HG03064 (cell line): ENCODE data around the gene OXGR1.

ENCODE experiments used
- ATAC-seq: cut with Tn5 transposase; IDR thresholded peaks from one replicate; pipeline ENCODE4 v1.9.1; 2021; ENCODE audit warnings: low read depth; ENCODE audit not compliant: unreplicated experiment

OXGR1 gene

DNA sequence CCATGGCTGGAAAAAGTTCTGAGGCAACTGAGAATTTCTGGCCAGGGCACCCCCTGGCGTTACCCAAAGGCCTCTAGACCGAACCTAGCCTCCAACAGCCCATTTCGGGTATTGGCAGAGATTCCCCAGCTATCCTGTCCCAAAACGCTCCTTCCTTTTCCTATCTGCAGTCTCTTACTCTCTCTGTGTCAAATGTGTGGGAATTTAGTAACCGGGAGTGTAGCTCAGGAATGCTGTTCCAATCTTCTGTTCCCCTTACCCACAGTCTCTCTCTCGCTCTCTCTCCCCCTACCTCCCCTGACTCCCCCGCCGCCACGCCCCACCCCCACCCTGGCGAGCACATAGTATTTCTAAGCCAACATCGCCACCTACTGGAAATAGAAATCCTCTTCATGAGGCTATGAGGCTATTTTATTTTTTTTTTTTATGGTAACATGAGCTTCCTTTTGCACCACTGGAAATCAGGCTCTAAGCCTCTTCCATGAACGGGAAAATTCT lies 27.0 kb downstream of the OXGR1 start:
- ATAC-seq, result no peak

DNA sequence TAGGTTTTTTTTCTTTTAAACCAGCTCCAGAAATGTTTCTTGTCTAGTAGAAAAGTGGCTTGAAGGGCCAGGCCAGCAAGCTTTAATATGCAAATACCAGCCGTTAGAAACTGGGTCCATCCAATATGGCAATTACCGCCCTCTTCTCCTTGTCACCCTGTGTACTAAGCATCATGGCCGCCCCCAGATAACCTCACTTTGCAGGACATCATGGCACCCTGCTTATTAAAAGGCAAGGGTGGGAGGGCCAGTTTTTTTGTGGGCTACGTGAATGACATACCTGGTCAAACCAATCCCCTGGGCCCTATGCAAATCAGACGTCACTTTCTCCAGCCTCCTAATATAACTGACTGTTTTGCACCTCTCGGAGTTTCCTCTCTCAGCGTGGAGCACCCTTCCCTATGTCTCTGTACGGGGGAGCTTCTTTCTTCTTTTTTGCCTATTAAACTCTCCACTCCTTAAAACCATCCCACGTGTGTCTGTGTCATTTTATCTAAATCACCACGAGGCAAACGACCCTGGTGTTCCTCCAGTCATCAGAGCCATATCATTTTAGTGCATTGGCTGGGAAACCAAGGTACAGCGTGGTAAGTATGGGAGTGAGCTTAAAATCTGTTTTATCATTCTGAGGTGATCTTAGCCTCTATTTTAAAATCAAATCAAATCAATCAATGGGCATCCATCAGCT lies 27.7 kb downstream of the OXGR1 start:
- no peak for ATAC-seq

DNA sequence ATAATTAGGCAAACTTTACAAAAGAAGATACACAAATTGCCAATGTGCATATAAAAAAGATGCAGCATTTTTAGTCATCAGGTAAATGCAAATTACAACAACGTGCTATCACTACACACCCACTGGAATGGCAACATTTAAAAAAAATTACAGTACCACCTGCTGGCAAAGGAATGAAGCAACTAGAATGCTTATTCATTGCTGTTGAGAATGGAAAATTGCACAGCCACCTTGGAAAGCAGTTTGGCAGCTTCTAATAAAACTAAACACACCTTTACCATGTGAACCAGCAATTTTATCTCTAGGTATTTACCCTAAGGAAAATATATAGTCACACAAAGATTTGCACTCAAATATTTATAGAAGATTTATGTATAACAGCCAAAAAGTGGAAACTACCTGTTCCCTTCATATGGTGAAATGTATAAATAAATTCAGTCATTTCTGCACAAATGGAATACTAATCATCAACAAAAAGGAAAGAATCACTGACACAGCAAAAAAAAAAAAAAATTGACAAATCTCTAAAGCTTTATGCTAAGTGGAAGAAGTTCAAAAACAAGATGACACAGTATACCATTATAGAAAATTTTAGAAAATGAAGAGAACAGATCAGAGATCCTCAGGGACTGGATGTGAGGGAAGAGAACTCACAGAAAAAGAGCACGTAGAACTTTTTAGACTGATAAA lies 30.3 kb downstream of the OXGR1 start:
- no peak for ATAC-seq

DNA sequence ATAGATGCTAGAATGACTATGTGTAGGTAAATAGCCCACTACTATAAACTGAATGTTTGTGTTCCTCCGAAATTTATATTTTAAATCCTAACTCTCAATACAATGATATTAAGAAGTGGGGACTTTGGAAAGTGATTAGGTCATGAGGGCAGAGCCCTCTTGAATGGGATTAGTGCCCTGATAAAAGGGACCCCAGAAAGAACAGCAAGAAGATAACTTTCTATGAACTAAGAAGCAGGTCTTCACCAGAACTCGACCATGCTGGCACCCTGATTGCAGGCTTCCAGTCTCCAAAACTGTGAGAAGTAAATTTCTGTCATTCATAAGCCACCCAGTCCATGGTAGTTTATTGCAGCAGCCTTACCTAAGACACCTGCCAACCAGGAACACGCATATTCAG lies 33.9 kb downstream of the OXGR1 start:
- ATAC-seq, result no peak

- no peak for ATAC-seq
Measured at GRCh38 chr13:96958286-96958891, 35.9 kb downstream of the OXGR1 start.

- no peak for ATAC-seq
Measured at GRCh38 chr13:96952595-96952994, 41.7 kb downstream of the OXGR1 start.

- ATAC-seq, result no peak
Measured at GRCh38 chr13:96948127-96948526, 46.1 kb downstream of the OXGR1 start.

GRCh38 chr13:96947343-96947910 lies 46.8 kb downstream of the OXGR1 start:
- no peak for ATAC-seq

DNA sequence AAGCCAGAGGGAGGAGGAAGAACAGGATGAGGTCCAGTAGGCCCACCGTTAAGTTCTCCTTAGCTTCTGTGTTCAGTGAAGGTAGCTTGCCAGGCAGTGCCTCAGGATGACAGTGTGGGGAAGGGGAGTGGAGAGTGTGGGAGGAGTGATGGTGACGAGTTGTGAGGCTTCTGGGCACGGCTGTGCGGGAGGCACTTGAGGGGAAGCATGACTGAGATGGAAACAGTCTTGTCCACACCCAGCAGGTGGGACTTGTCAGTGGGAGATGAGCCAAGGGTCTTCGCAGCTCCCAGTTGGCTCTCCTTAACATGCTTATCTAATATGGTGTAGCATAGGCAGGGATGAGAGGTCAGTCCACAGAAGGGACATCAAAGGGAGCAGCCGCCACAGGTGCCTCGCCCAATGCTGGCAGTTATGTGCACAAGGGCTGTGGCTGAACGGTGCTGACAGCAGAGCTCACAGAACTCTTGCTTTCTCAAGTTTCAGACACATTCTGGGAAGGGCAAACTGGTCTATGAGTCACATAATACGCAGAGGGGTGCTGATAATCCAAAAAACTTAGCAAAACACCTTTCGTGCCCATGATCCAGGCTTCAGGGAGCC lies 47.5 kb downstream of the OXGR1 start:
- no peak for ATAC-seq

DNA sequence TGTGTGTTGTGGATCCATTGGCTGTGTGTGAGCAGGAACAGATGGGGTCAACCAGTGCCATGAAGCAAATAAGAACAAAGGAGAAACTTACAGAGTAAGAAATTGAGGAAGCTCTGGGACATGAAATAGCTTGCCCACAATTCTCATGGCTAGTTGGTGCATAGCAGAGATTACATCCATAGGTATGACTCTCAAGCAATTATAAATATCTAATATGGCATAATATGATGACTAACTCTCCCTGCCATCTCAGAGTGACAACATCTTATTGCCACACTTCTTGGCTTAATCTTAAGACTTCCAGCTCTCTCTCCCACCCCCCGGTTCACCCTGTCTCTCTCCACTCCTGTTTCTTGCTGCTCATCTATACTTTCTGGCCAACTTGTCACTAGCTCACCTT lies 53.3 kb downstream of the OXGR1 start:
- no peak for ATAC-seq

DNA sequence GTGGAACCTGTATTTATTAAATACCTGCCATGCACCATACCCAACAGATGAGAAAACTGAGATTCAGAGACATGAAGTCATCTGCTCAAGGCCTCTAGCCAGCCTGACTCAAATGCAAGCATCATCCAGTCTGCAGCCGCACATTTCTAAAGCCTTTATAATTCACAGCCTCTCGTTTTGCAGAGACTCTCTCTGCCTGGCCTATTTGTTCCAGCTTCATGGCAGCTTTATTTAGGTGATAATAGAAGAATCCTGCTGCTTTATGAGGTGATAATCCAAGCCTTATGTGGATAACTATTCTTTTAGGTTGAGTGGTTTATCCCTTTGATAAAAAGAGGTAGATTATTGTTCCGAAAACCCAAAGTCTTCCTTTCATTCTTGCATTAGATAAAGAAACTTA lies 58.4 kb downstream of the OXGR1 start:
- ATAC-seq, result no peak
